Ovary (tissue), 9 donors: ENCODE measurements around the gene LDB2. TPM values are rescaled to one million over a fixed set of nuclear protein-coding genes. Genes with fewer than 3 reads are reported as not detected.

ENCODE experiments used
- DNase-seq, 5 donors: peaks; one replicate each; pipeline ENCODE4 v3.0.0-alpha.2; 2019 to 2020
- H3K27ac ChIP-seq, 2 donors: fragments of 200-600 bp; one replicate each; pipeline versions ENCODE4 v1.5.1 to v1.8.0; 2019 to 2022
- H3K27me3 ChIP-seq: fragments of 200-600 bp; one replicate; pipeline ENCODE4 v1.8.0; 2022
- H3K36me3 ChIP-seq: fragments of 200-600 bp; sonication (generic); one replicate; pipeline ENCODE4 v1.5.1; 2019
- H3K4me1 ChIP-seq: one replicate; pipeline ENCODE4 v1.8.1; 2013; ENCODE audit warnings: mild to moderate bottlenecking, moderate library complexity; ENCODE audit not compliant: insufficient read depth
- H3K4me3 ChIP-seq: fragments of 200-600 bp; sonication (generic); one replicate; pipeline ENCODE4 v1.5.1; 2017
- H3K9me3 ChIP-seq, 2 donors: fragments of 200-600 bp in 1 of 2; sonication (generic) in 1 of 2; one replicate each; pipeline versions ENCODE4 v1.5.1 to v1.8.1; 2013 to 2019; ENCODE audit warnings: mild to moderate bottlenecking in 1 of 2, moderate library complexity in 1 of 2
- EP300 ChIP-seq: sonication (generic); formaldehyde crosslinking; IDR thresholded peaks from one replicate; pipeline ENCODE4 v1.6.1; 2017; ENCODE audit warnings: antibody characterized with exemption
- POLR2A ChIP-seq: fragments of 450-650 bp; IDR thresholded peaks from one replicate; pipeline ENCODE4 v1.6.1; 2017; ENCODE audit warnings: antibody characterized with exemption, mild to moderate bottlenecking, moderate library complexity
- WGBS, 3 donors: extraction: QIAGEN DNeasy Blood & Tissue Kit in 1 of 3; methylation state at CpG; one replicate each; pipeline versions ENCODE4 v1.1.5 to v1.1.7; 2013 to 2017; 5-methylcytosine and 5-hydroxymethylcytosine counted together
- intact Hi-C, 4 donors: fragments of 100-400 bp; cut with DNase I; formaldehyde crosslinking; loops; one replicate each; pipeline versions ENCODE4 v1.11.0 to v1.15.1; 2022 to 2023
- polyA plus RNA-seq, 2 donors: library from polyadenylated mRNA; stranded (reverse); fragments of 200-250 nt in 1 of 2; fragments of 350-450 nt in 1 of 2; fragmentation: Illumina TruSeq in 1 of 2; extraction: RNeasy Lipid Tissue Mini Kit (QIAGEN cat#74804) in 1 of 2; gene quantifications; one replicate each; pipeline ENCODE4 v1.2.3, GENCODE V29; 2013 to 2014
- total RNA-seq, 7 donors: library from RNA; depleted of rRNA in 2 of 7; stranded (reverse); fragments of >200 nt in 2 of 7; fragmentation: NEBNext Ultra II Directional in 3 of 7; extraction: Animal tissue kit (Norgen Biotek cat#: 25700) in 3 of 7; gene quantifications; one replicate each; pipeline versions ENCODE4 v1.1.0 to v1.2.4, GENCODE V29; 2016 to 2023
- TF ChIP-seq, protein P1 (sequence below), 3 donors: fragments of 450-650 bp in 2 of 3; fragments of 200-600 bp in 1 of 3; IDR thresholded peaks; one replicate each; pipeline versions ENCODE4 v1.5.1 to v1.8.0; 2016 to 2022; ENCODE audit warnings: antibody characterized with exemption in 3 of 3, mild to moderate bottlenecking in 1 of 3
- donor health status: DM: no; HTN: no; CAD: no; lungs with moderate emphysema.
- donor health status: DM: no; HTN: no; CAD: no.
- donor health status: Bipolar disorder and iron deficiency.
- donor health status: DM: yes; HTN: yes; CAD: no.
- donor health status: DM: no; HTN: no; CAD: no.
- donor health status: DM: yes; HTN: yes; CAD: no.

The LDB2 gene
- total and polyA plus RNA-seq, 9 donors: 17.0 to 89.1 (median 27.4) TPM

DNA sequence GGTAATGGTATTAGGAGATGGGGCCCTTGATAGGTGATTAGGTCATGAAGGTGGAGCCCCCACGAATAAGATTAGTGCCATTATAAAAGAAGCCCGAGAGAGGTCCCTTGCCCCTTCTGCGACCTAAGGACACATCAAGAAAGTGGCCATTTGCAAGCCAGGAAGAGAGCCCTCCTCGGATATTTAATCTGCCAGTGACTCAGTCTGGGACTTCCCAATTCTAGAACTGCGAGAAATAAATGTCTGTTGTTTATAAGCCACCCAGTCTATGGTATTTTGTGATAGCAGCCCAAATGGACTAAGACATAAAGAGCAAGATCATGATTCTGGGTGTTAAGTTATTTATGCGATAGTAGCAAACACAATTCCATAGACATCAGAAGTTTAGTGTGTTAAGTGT lies 192.2 kb downstream of the LDB2 start:
- intact Hi-C loops: no loop called here
- WGBS, 3 donors: 80 to 89% (median 88%) methylated on average over 6 of the region's 6 CpGs
- Histone ChIP-seq H3K4me1 (no peaks in the 10 kb centered on the region), H3K27me3 (no peaks in the 10 kb centered on the region), H3K36me3 (no peaks in the 10 kb centered on the region), H3K9me3 (no peaks in the 10 kb centered on the region), H3K27ac (no peak overlapping the region), H3K4me3 (no peak overlapping the region)
- DNase-seq: no peak
- TF ChIP-seq, protein P1, sequence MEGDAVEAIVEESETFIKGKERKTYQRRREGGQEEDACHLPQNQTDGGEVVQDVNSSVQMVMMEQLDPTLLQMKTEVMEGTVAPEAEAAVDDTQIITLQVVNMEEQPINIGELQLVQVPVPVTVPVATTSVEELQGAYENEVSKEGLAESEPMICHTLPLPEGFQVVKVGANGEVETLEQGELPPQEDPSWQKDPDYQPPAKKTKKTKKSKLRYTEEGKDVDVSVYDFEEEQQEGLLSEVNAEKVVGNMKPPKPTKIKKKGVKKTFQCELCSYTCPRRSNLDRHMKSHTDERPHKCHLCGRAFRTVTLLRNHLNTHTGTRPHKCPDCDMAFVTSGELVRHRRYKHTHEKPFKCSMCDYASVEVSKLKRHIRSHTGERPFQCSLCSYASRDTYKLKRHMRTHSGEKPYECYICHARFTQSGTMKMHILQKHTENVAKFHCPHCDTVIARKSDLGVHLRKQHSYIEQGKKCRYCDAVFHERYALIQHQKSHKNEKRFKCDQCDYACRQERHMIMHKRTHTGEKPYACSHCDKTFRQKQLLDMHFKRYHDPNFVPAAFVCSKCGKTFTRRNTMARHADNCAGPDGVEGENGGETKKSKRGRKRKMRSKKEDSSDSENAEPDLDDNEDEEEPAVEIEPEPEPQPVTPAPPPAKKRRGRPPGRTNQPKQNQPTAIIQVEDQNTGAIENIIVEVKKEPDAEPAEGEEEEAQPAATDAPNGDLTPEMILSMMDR (IDR thresholded peaks at IDR 0.05): no peak
- TF ChIP-seq POLR2A (no peak), EP300 (no peak)

DNA sequence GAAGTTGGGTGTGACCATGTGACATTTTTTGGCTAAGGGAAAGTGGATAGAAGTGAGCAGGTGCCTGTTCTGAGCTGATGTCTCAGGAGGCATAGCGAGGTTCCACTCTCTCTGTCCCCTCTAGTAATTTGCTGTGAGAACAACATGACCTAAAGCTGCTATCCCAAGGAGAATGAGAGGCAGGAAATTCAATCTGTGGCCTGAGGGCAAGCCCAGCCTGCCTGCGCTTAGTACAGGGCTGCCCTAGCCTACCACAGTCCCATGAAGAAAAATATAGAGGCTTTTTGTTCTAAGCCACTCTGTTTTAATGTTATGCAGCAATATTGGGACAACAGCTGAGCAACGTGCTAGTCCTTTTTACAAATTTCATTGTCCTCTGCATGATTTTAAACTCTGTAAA lies 193.1 kb downstream of the LDB2 start:
- Histone ChIP-seq H3K4me1 (no peaks in the 10 kb centered on the region), H3K4me3 (no peak overlapping the region), H3K9me3 (no peaks in the 10 kb centered on the region), H3K27me3 (no peaks in the 10 kb centered on the region), H3K27ac (no peak overlapping the region), H3K36me3 (no peaks in the 10 kb centered on the region)
- TF ChIP-seq, protein P1 (IDR thresholded peaks at IDR 0.05): no peak
- TF ChIP-seq POLR2A: no peak
- no peak for TF ChIP-seq EP300
- 86 to 95% (median 92%) methylated on average over 3 of the region's 3 CpGs for WGBS, 3 donors
- no peak for DNase-seq
- intact Hi-C loops: no loop called here

DNA sequence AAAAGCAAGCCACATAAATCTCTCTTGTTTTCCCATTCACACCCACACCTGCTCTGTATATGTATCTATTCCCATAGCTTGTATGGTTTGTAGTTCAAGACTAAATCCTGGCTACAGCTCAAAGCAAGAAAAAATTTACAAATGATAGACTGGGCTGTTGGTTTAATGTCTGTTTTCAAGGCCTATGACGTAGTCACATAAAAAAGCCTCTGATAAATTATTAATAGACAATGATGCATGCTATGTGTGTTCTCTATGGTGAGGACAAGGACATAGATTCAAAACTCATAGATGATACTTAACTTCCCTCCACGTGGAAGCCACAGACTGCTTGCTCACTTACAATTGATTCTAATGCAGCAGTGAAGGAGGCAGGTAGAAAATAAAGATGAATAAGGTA lies 194.0 kb downstream of the LDB2 start:
- Histone ChIP-seq H3K27me3 (no peaks in the 10 kb centered on the region), H3K9me3 (no peaks in the 10 kb centered on the region), H3K4me3 (no peak overlapping the region), H3K27ac (no peak overlapping the region), H3K36me3 (no peaks in the 10 kb centered on the region), H3K4me1 (no peaks in the 10 kb centered on the region)
- no peak for DNase-seq
- intact Hi-C loops: no loop called here
- WGBS, 3 donors: 74 to 81% (median 75%) methylated on average over 2 of the region's 2 CpGs
- TF ChIP-seq, protein P1 (IDR thresholded peaks at IDR 0.05): no peak
- no peak for TF ChIP-seq EP300
- TF ChIP-seq POLR2A: no peak

DNA sequence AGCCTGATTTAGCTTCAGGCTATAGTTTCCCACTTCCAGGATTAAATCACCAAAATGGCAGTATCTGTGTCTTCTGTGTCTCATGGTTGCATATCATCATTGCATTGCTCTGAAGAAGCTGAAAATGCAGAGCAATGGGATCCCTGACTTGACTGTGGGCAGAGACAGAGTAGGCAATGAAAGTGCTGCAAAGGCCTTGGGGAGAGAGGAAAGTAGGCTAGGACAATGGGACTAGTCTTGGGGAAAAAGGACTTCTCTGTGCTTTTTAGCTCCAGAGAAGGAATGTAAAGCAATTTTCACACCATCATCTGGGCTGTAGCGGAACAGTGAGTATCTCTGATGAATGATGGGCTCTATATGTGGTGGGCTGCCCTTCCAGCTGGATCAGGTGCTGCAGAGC lies 202.5 kb downstream of the LDB2 start:
- no peak overlapping the region for H3K4me3 ChIP-seq
- H3K27ac ChIP-seq: no peak overlapping the region
- no peaks in the 10 kb centered on the region for H3K9me3 ChIP-seq
- H3K4me1 ChIP-seq: peaks cover 12% of the 10 kb centered on the region
- intact Hi-C loops: no loop called here
- H3K27me3 ChIP-seq: no peaks in the 10 kb centered on the region
- TF ChIP-seq EP300: no peak
- TF ChIP-seq POLR2A: no peak
- TF ChIP-seq, protein P1 (IDR thresholded peaks at IDR 0.05): no peak
- no peaks in the 10 kb centered on the region for H3K36me3 ChIP-seq
- 95 to 100% (median 100%) methylated on average over 1 of the region's 1 CpG for WGBS, 3 donors
- DNase-seq: no peak

DNA sequence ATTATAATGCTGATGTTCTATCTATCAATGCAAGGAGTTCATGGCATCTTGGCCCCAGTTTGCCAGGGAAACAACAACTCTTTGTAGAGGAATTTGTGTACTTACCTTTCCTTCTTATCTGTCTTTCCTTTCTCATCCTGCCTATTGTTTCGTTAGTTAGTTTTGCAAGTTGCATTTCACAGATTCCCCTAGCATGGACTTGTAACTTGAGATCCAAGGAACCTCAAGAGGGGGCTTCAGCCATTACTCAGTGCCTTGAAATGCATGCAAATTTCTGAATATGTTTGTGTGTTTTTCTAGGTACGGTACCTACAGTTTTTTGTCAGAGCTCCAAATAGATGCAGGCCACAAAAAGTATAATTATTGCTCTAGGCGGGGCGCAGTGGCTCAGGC lies 203.6 kb downstream of the LDB2 start:
- 93 to 99% (median 97%) methylated on average over 4 of the region's 4 CpGs for WGBS, 3 donors
- intact Hi-C loops: no loop called here
- Histone ChIP-seq H3K27ac (no peak overlapping the region), H3K9me3 (no peaks in the 10 kb centered on the region), H3K27me3 (no peaks in the 10 kb centered on the region), H3K4me3 (no peak overlapping the region), H3K36me3 (no peaks in the 10 kb centered on the region), H3K4me1 (peaks cover 12% of the 10 kb centered on the region)
- no peak for DNase-seq
- TF ChIP-seq, protein P1 (IDR thresholded peaks at IDR 0.05): no peak
- TF ChIP-seq POLR2A (no peak), EP300 (no peak)
